ENCODE data around the gene MIEN1. TPM values are rescaled to one million over a fixed set of nuclear protein-coding genes. Genes with fewer than 3 reads are reported as not detected.

MIEN1 gene
- total and polyA plus RNA-seq, 2 of the 13 experiments (the other 11 are each of a cell fraction or from before 2014, with no cell fraction given) = 40.6 to 56.6 TPM

DNA sequence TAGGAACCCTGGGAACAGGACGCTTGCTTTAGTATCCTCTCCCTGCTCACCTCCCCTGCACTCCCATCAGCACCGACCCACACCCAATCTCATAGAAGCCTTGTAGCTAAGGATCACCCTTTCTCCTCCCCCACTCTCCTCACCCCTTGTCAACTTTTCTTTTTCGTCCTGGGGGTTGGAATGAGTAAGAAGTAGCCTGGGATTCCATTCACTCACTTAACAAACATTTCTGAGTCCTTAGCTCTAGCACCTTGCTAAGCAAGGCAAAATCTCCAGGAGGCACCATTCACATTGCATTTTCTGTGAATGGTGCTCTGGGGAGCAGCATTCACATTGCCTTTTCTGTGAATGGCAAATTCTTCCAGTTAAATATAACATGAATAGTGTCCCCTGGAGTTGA is 41.4 kb downstream of the MIEN1 start (continued):
- TF ChIP-seq SALL2 (CRISPR knock-in tag; IDR thresholded peaks at IDR 0.05) (0 out of 2 replicates have a peak, but pooled peaks have one; percentile 38), ETV6 (CRISPR knock-in tag; conservative IDR thresholded peaks at IDR 0.05) (no peak), SAP130 (CRISPR knock-in tag; IDR thresholded peaks at IDR 0.05; ENCODE audit: low read depth) (peak; percentile 28; the same call in 1 of the 2 replicates), STAG1 (CRISPR knock-in tag; IDR thresholded peaks at IDR 0.05) (peak; percentile 60), TCF7 (IDR thresholded peaks at IDR 0.05; ENCODE audit: low read depth) (no peak), ZC3H4 (CRISPR knock-in tag; IDR thresholded peaks at IDR 0.05; ENCODE audit: borderline replicate concordance) (no peak), ZNF609 (CRISPR knock-in tag; IDR thresholded peaks at IDR 0.05; ENCODE audit: borderline replicate concordance) (peak; percentile 5; the same call in 1 of the 2 replicates)
- TF ChIP-seq, protein P1, sequence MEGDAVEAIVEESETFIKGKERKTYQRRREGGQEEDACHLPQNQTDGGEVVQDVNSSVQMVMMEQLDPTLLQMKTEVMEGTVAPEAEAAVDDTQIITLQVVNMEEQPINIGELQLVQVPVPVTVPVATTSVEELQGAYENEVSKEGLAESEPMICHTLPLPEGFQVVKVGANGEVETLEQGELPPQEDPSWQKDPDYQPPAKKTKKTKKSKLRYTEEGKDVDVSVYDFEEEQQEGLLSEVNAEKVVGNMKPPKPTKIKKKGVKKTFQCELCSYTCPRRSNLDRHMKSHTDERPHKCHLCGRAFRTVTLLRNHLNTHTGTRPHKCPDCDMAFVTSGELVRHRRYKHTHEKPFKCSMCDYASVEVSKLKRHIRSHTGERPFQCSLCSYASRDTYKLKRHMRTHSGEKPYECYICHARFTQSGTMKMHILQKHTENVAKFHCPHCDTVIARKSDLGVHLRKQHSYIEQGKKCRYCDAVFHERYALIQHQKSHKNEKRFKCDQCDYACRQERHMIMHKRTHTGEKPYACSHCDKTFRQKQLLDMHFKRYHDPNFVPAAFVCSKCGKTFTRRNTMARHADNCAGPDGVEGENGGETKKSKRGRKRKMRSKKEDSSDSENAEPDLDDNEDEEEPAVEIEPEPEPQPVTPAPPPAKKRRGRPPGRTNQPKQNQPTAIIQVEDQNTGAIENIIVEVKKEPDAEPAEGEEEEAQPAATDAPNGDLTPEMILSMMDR (CRISPR knock-in tag; IDR thresholded peaks at IDR 0.05) = peak; percentile 57

Measured in HepG2 (cell line).